ENCODE data around the gene TLX2. TPM values are rescaled to one million over a fixed set of nuclear protein-coding genes. Genes with fewer than 3 reads are reported as not detected.

The TLX2 gene
- total RNA-seq, 2 experiments from 2014 or later, result 0.18 to 0.21 TPM

- Mint-ChIP-seq H3K36me3 (ENCODE audit: low read depth) (peaks cover 34% of the 10 kb centered on the region), H3K27ac (no peak overlapping the region), H3K4me1 (peaks cover 45% of the 10 kb centered on the region), H3K4me3 (peak overlapping the region; percentile 63), H3K9me3 (ENCODE audit: low read depth) (no peaks in the 10 kb centered on the region), H3K27me3 (peaks cover 55% of the 10 kb centered on the region)
- no peak for ATAC-seq
- intact Hi-C loops (cut with DNase I, micrococcal nuclease), result loop anchor here in 1 of 2 experiments (1.0 kb wide), 1 partner anchor 20 kb away; the partner anchor contains the start of gene TTC31
- peak; percentile 71 for DNase-seq
- POLR2A ChIA-PET, result no interaction called here
- CTCF ChIA-PET, result interaction anchor here (0.6 to 1.8 kb wide), 8 partner anchors 12 to 97 kb away, joined by 3 to 8 read pairs (median 3); partner anchors contain the start of genes CCDC142, TTC31 and WBP1
These were observed 11.3 kb upstream of the TLX2 start for GRCh38 chr2:74502720-74503505.

- no peak overlapping the region for H3K27ac Mint-ChIP-seq
- no peak for ATAC-seq
- intact Hi-C loops (cut with DNase I, micrococcal nuclease), result loop anchor here in 1 of 2 experiments (1.0 kb wide), 1 partner anchor 20 kb away; the partner anchor contains the start of gene TTC31
- ChIA-PET CTCF (interaction anchor here (0.6 to 1.8 kb wide), 13 partner anchors 11 to 112 kb away, joined by 3 to 8 read pairs (median 3); partner anchors contain the start of genes CCDC142, TTC31 and WBP1), POLR2A (interaction anchor here (1.2 kb wide), 1 partner anchor 22 kb away, joined by 4 read pairs; the partner anchor contains the start of gene DQX1)
- H3K9me3 Mint-ChIP-seq (ENCODE audit: low read depth), result no peaks in the 10 kb centered on the region
- H3K36me3 Mint-ChIP-seq (ENCODE audit: low read depth), result peaks cover 34% of the 10 kb centered on the region
- peaks cover 49% of the 10 kb centered on the region for H3K27me3 Mint-ChIP-seq
- peak overlapping the region; percentile 63 for H3K4me3 Mint-ChIP-seq
- H3K4me1 Mint-ChIP-seq, result peaks cover 46% of the 10 kb centered on the region
- no peak for DNase-seq
These were observed 10.5 kb upstream of the TLX2 start for GRCh38 chr2:74503506-74504475.

- ChIA-PET CTCF (interaction anchor here (0.7 to 1.8 kb wide), 6 partner anchors 13 to 113 kb away, joined by 3 to 5 read pairs (median 4); no protein-coding TSS in a partner anchor), POLR2A (interaction anchor here (1.0 to 1.2 kb wide), 2 partner anchors 21 to 26 kb away, joined by 4 to 5 read pairs; partner anchors contain the start of gene DQX1)
- H3K27ac Mint-ChIP-seq, result no peak overlapping the region
- peaks cover 41% of the 10 kb centered on the region for H3K4me1 Mint-ChIP-seq
- intact Hi-C loops (cut with DNase I, micrococcal nuclease), result no loop called here
- no peak overlapping the region for H3K4me3 Mint-ChIP-seq
- ATAC-seq (no peak), DNase-seq (no peak)
- peaks cover 44% of the 10 kb centered on the region for H3K27me3 Mint-ChIP-seq
- peaks cover 34% of the 10 kb centered on the region for H3K36me3 Mint-ChIP-seq (ENCODE audit: low read depth)
- no peaks in the 10 kb centered on the region for H3K9me3 Mint-ChIP-seq (ENCODE audit: low read depth)
These were observed 9.7 kb upstream of the TLX2 start for GRCh38 chr2:74504591-74504990.

GRCh38 chr2:74505448-74506246 is 8.6 kb upstream of the TLX2 start:
- ATAC-seq (no peak), DNase-seq (no peak)
- intact Hi-C loops (cut with DNase I, micrococcal nuclease), result loop anchor here (2.0 to 5.0 kb wide), 2 partner anchors 51 to 82 kb away; partner anchors contain the start of gene INO80B (in 1 of the 2)
- peak overlapping the region; percentile 13 for H3K4me3 Mint-ChIP-seq
- peaks cover 34% of the 10 kb centered on the region for H3K36me3 Mint-ChIP-seq (ENCODE audit: low read depth)
- no peaks in the 10 kb centered on the region for H3K9me3 Mint-ChIP-seq (ENCODE audit: low read depth)
- CTCF ChIA-PET, result interaction anchor here (2.0 kb wide), 1 partner anchor 25 kb away, joined by 4 read pairs; no protein-coding TSS in a partner anchor
- H3K4me1 Mint-ChIP-seq, result peaks cover 43% of the 10 kb centered on the region
- peaks cover 39% of the 10 kb centered on the region for H3K27me3 Mint-ChIP-seq
- POLR2A ChIA-PET, result interaction anchor here (1.0 kb wide), 1 partner anchor 25 kb away, joined by 5 read pairs; no protein-coding TSS in a partner anchor
- no peak overlapping the region for H3K27ac Mint-ChIP-seq

GRCh38 chr2:74507145-74507925 is 6.9 kb upstream of the TLX2 start, which contains the start of gene PCGF1:
PCGF1 (minus strand) TSS chr2:74507695; CDS start chr2:74507668, 27 bp downstream.
- ChIA-PET CTCF (interaction anchor here (0.5 to 2.0 kb wide), 3 partner anchors 27 to 1869 kb away, joined by 3 to 4 read pairs (median 3); no protein-coding TSS in a partner anchor), POLR2A (interaction anchor here (0.9 kb wide), 1 partner anchor 9 kb away, joined by 3 read pairs; no protein-coding TSS in a partner anchor)
- peaks cover 40% of the 10 kb centered on the region for H3K4me1 Mint-ChIP-seq
- H3K27ac Mint-ChIP-seq, result peak within 1 kb of the TSS; percentile 99
- H3K27me3 Mint-ChIP-seq, result peaks cover 38% of the 10 kb centered on the region
- H3K36me3 Mint-ChIP-seq (ENCODE audit: low read depth), result peaks cover 34% of the 10 kb centered on the region
- peak within 1 kb of the TSS; percentile 93 for H3K4me3 Mint-ChIP-seq
- intact Hi-C loops (cut with DNase I, micrococcal nuclease), result loop anchor here (1.0 to 5.0 kb wide), 10 partner anchors 22 to 770 kb away; partner anchors contain the start of genes AUP1 (in 2 of the 2), HTRA2 (in 2 of the 2), TTC31 (in 2 of the 2) and DOK1 (in 1 of the 2)
- peak; percentile 99 for DNase-seq
- ATAC-seq, result peak; percentile 92
- H3K9me3 Mint-ChIP-seq (ENCODE audit: low read depth), result no peaks in the 10 kb centered on the region

- Mint-ChIP-seq H3K4me3 (peak overlapping the region; percentile 93), H3K9me3 (ENCODE audit: low read depth) (no peaks in the 10 kb centered on the region), H3K27me3 (peaks cover 39% of the 10 kb centered on the region), H3K27ac (peak overlapping the region; percentile 99), H3K4me1 (peaks cover 35% of the 10 kb centered on the region), H3K36me3 (ENCODE audit: low read depth) (peaks cover 34% of the 10 kb centered on the region)
- intact Hi-C loops (cut with DNase I, micrococcal nuclease), result loop anchor here (1.0 to 5.0 kb wide), 10 partner anchors 21 to 771 kb away; partner anchors contain the start of genes AUP1 (in 2 of the 2), HTRA2 (in 2 of the 2), TTC31 (in 2 of the 2) and DOK1 (in 1 of the 2)
- DNase-seq (peak; percentile 51), ATAC-seq (peak; percentile 16)
- ChIA-PET POLR2A (interaction anchor here (0.6 kb wide), 1 partner anchor 86 kb away, joined by 3 read pairs; no protein-coding TSS in a partner anchor), CTCF (interaction anchor here (0.5 to 2.0 kb wide), 4 partner anchors 23 to 80 kb away, joined by 3 to 6 read pairs (median 4); no protein-coding TSS in a partner anchor)
These were observed 6.2 kb upstream of the TLX2 start for GRCh38 chr2:74507926-74508520.

- ATAC-seq (no peak), DNase-seq (no peak)
- intact Hi-C loops (cut with DNase I, micrococcal nuclease), result no loop called here
- Mint-ChIP-seq H3K9me3 (ENCODE audit: low read depth) (no peaks in the 10 kb centered on the region), H3K4me1 (peaks cover 26% of the 10 kb centered on the region), H3K27me3 (peaks cover 36% of the 10 kb centered on the region), H3K27ac (no peak overlapping the region), H3K36me3 (ENCODE audit: low read depth) (peaks cover 15% of the 10 kb centered on the region), H3K4me3 (no peak overlapping the region)
- ChIA-PET POLR2A (interaction anchor here (0.9 to 1.7 kb wide), 2 partner anchors 16 to 52 kb away, joined by 3 to 5 read pairs; partner anchors contain the start of genes DQX1 and WBP1), CTCF (interaction anchor here (1.1 to 1.7 kb wide), 4 partner anchors 9 to 27 kb away, joined by 3 to 7 read pairs (median 6); partner anchors contain the start of genes CCDC142 and TTC31)
These were observed 4.0 kb upstream of the TLX2 start for GRCh38 chr2:74510272-74510671.

GRCh38 chr2:74511104-74511989 is 2.9 kb upstream of the TLX2 start:
- Mint-ChIP-seq H3K9me3 (ENCODE audit: low read depth) (no peaks in the 10 kb centered on the region), H3K27ac (no peak overlapping the region), H3K4me1 (peaks cover 26% of the 10 kb centered on the region), H3K36me3 (ENCODE audit: low read depth) (peaks cover 7% of the 10 kb centered on the region), H3K4me3 (no peak overlapping the region), H3K27me3 (peaks cover 41% of the 10 kb centered on the region)
- DNase-seq (no peak), ATAC-seq (no peak)
- intact Hi-C loops (cut with DNase I, micrococcal nuclease), result no loop called here
- ChIA-PET POLR2A (no interaction called here), CTCF (interaction anchor here (1.1 to 1.7 kb wide), 3 partner anchors 8 to 11 kb away, joined by 3 to 7 read pairs (median 6); no protein-coding TSS in a partner anchor)

Data from activated CD4-positive, alpha-beta T cell treated with anti-CD3 and anti-CD28 coated beads for 36 hours (primary cell).